Lung (tissue), 12 donors: Measurements from ENCODE around the gene C15orf62. TPM values are rescaled to one million over a fixed set of nuclear protein-coding genes. Genes with fewer than 3 reads are reported as not detected.

Experiments
- ATAC-seq: fragments of 200-7000 bp; cut with Tn5 transposase; one replicate; pipeline ENCODE4 v1.9.1; 2020; ENCODE audit warnings: moderate number of reproducible peaks; ENCODE audit not compliant: insufficient read depth, low FRiP score
- DNase-seq, 3 donors: peaks; one replicate each; pipeline ENCODE4 v3.0.0-alpha.2; 2013 to 2017
- H3K27ac ChIP-seq, 2 donors: one replicate each; pipeline ENCODE4 v1.5.1; 2013; ENCODE audit warnings: mild to moderate bottlenecking in 2 of 2, moderate library complexity in 2 of 2, control low read depth in 1 of 2, inconsistent platforms in 1 of 2, low read depth in 1 of 2, low read length in 1 of 2
- H3K27me3 ChIP-seq, 3 donors: one replicate each; pipeline ENCODE4 v1.5.1; 2013; ENCODE audit warnings: low read length in 2 of 3; ENCODE audit not compliant: control insufficient read depth in 3 of 3, insufficient read depth in 3 of 3
- H3K36me3 ChIP-seq, 4 donors: one replicate each; pipeline ENCODE4 v1.5.1; 2013; ENCODE audit warnings: low read length in 4 of 4, mild to moderate bottlenecking in 1 of 4, moderate library complexity in 1 of 4; ENCODE audit not compliant: control insufficient read depth in 4 of 4, insufficient read depth in 4 of 4
- H3K4me1 ChIP-seq, 5 donors: one replicate each; pipeline ENCODE4 v1.5.1; 2013; ENCODE audit warnings: low read length in 5 of 5, mild to moderate bottlenecking in 2 of 5, moderate library complexity in 1 of 5; ENCODE audit not compliant: control insufficient read depth in 5 of 5, insufficient read depth in 5 of 5
- H3K4me3 ChIP-seq: one replicate; pipeline ENCODE4 v1.5.1; 2013; ENCODE audit warnings: mild to moderate bottlenecking, control low read depth, moderate library complexity
- H3K9ac ChIP-seq, 2 donors: one replicate each; pipeline ENCODE4 v1.5.1; 2013; ENCODE audit warnings: low read length in 2 of 2, control low read depth in 1 of 2; ENCODE audit not compliant: insufficient read depth in 1 of 2
- H3K9me3 ChIP-seq, 4 donors: one replicate each; pipeline ENCODE4 v1.5.1; 2013; ENCODE audit warnings: low read length in 3 of 4, mild to moderate bottlenecking in 1 of 4, moderate library complexity in 1 of 4; ENCODE audit not compliant: control insufficient read depth in 4 of 4, insufficient read depth in 3 of 4
- WGBS, 2 donors: extraction: QIAGEN DNeasy Blood & Tissue Kit; methylation state at CpG; one replicate each; pipeline ENCODE4 v1.1.7; 2013; 5-methylcytosine and 5-hydroxymethylcytosine counted together
- polyA plus RNA-seq, 2 donors: library from polyadenylated mRNA; stranded (reverse); fragments of 200-250 nt; gene quantifications; one replicate each; pipeline ENCODE4 v1.2.1, GENCODE V29; 2013
- total RNA-seq, 2 donors: library from RNA; depleted of rRNA in 1 of 2; stranded (reverse); fragments of >200 nt in 1 of 2; gene quantifications; one replicate each; pipeline ENCODE4 v1.2.1, GENCODE V29; 2014 to 2021
- TF ChIP-seq, protein P1 (sequence below): IDR thresholded peaks from 2 replicates; pipeline ENCODE4 v1.5.1; 2012; ENCODE audit warnings: mild to moderate bottlenecking; ENCODE audit errors: control extremely low read depth, extremely low read depth
- donor health status: control.
- donor health status: control.
- donor health status: Bipolar disorder and iron deficiency.
- donor health status: healthy.
- donor health status: DM: yes; HTN: yes; CAD: no.

Gene C15orf62
- total and polyA plus RNA-seq, 4 donors, result 0.34 to 1.5 (median 0.73) TPM

DNA sequence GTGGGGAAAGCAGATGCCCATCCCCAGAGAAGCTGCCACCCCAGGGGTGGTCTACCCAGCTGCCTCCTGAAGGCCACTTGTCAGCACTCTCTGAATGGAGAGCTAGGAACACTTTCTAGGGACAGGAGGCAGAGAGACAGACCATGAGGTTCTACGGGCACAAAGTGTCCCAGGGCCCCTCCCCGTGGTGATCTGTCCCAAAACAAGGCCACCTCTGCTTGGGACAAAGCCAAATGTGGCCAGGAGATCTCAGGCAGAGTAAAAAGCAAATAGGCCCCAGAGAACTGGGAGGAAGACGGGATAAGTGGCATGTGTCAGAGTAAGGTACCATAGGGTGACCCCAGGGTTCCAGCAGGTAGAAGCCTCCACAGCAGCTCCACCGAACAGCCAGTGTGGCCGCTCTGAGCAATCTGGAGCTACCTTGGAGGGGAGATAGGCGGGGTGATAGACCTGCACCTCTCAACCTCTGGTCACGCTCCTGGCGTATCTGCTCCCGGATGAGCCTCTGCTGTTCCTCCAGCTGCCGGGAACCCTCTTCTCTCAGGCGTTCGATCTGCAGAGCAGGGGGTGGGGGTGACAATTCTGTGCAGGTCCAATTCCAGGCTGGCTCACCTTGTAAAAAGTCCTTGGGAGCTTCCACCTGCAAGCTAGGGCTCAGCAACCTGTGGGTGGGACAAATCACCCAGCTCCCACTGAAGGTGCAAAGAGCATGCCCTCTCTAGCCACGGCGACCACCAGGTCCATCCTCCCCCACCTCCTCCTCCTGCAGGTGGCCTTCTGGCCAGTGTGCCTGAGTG lies 6.2 kb downstream of the C15orf62 start:
- Histone ChIP-seq H3K4me3 (no peak overlapping the region), H3K27ac (peak overlapping the region in 1 of 2 donors; percentile 59), H3K9me3 (no peaks in the 10 kb centered on the region), H3K4me1 (peaks cover 0 to 4% (median 0%) of the 10 kb centered on the region in 5 donors), H3K36me3 (peaks cover 14 to 55% (median 43%) of the 10 kb centered on the region in 4 donors), H3K27me3 (no peaks in the 10 kb centered on the region), H3K9ac (no peak overlapping the region)
- WGBS, 2 donors, result 93 to 96% methylated on average over 12 to 14 of the region's 14 CpGs
- no peak for ATAC-seq
- no peak for DNase-seq
- TF ChIP-seq, protein P1, sequence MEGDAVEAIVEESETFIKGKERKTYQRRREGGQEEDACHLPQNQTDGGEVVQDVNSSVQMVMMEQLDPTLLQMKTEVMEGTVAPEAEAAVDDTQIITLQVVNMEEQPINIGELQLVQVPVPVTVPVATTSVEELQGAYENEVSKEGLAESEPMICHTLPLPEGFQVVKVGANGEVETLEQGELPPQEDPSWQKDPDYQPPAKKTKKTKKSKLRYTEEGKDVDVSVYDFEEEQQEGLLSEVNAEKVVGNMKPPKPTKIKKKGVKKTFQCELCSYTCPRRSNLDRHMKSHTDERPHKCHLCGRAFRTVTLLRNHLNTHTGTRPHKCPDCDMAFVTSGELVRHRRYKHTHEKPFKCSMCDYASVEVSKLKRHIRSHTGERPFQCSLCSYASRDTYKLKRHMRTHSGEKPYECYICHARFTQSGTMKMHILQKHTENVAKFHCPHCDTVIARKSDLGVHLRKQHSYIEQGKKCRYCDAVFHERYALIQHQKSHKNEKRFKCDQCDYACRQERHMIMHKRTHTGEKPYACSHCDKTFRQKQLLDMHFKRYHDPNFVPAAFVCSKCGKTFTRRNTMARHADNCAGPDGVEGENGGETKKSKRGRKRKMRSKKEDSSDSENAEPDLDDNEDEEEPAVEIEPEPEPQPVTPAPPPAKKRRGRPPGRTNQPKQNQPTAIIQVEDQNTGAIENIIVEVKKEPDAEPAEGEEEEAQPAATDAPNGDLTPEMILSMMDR, result no peak

DNA sequence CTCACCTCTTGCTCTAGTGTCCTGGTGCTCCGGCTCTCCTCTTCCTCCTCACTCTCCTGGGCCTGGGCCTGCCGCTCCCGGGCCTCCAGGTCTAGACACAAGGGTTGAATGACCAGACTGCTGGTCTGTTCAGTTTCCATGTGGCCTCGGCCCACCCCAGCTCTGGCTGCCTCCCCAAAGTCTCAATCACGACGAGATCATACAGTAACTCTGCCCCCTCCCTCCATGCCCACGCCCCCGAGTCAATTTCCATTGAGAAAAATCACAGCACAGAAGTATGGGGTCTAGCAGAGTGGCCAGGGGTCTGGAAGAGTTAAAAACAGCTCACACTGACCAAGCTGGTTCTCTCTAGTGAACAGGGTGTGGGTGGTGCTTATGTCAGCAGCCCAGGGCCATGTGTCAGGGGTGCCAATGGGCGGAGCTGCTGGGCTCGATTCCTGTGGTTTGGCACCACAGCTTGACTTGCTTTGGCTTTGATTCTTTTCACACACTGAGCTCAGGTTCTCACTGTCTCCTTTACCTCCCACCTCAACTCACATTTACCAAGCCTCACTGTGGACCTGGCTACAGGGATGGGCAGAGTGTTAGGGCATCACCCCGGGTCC lies 6.9 kb downstream of the C15orf62 start:
- H3K36me3 ChIP-seq, result peaks cover 14 to 50% (median 43%) of the 10 kb centered on the region in 4 donors
- WGBS, 2 donors, result 74 to 84% methylated on average over 11 of the region's 11 CpGs
- no peak overlapping the region for H3K4me3 ChIP-seq
- H3K9ac ChIP-seq, result no peak overlapping the region
- TF ChIP-seq, protein P1, result no peak
- no peaks in the 10 kb centered on the region for H3K27me3 ChIP-seq
- H3K27ac ChIP-seq, result peak overlapping the region in 1 of 2 donors; percentile 59
- ATAC-seq (peak; percentile 85), DNase-seq (peak in 1 of 3 donors; percentile 32)
- no peaks in the 10 kb centered on the region for H3K9me3 ChIP-seq
- peaks cover 0 to 4% (median 0%) of the 10 kb centered on the region in 5 donors for H3K4me1 ChIP-seq

DNA sequence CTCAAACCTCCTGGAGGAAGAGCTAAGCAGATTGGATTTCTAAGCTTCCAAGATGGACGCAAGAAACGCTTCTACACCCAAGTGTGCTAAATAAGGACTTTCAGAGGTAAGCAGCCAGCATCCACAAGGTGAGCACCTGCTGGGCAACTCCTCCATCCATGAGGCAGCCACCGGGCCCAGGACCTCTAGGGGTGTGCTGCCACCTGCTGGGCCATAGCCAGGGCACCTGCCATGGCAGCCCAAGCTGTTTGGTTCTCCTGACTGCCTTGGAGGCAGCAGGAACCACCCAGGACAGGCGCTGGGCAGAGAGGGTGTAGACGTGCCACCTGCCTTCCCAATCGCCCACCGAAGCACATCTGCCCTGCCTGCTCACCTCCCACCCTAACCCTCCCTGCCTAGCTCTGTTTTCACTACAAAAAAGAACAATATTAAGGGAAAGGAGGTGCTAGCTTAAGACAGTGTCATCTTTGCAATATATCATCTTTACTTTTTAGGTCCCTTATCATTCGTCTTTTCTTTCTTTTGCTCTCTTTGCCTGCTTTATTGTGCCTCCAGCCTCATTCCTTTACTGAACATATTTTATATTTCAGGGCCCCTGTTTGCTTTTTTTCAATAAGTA lies 12.9 kb downstream of the C15orf62 start:
- Histone ChIP-seq H3K27me3 (no peaks in the 10 kb centered on the region), H3K36me3 (peaks cover 0 to 15% (median 10%) of the 10 kb centered on the region in 4 donors), H3K27ac (no peak overlapping the region), H3K9me3 (no peaks in the 10 kb centered on the region), H3K9ac (no peak overlapping the region), H3K4me3 (no peak overlapping the region), H3K4me1 (peaks cover 0 to 16% (median 4%) of the 10 kb centered on the region in 5 donors)
- peak; percentile 29 to 63 (median 53) for DNase-seq
- TF ChIP-seq, protein P1, result peak; percentile 83
- WGBS, 2 donors, result 51 to 69% methylated on average over 8 of the region's 8 CpGs
- ATAC-seq, result peak; percentile 82
